Naive thymus-derived CD4-positive, alpha-beta T cell (primary cell): ENCODE data around the gene MRTFA. TPM values are rescaled to one million over a fixed set of nuclear protein-coding genes. Genes with fewer than 3 reads are reported as not detected.

Experiments used
- ATAC-seq: fragments of 150-1000 bp; cut with Tn5 transposase; 2 replicates; pipeline ENCODE4 v1.10.0; 2021; ENCODE audit warnings: mild to moderate bottlenecking, moderate library complexity
- CTCF ChIA-PET: fragments of 350-600 bp; sonication (Branson Sonifier 250); formaldehyde crosslinking; loops from one replicate; lab custom pipeline; 2021; ENCODE audit warnings: antibody characterized with exemption; lab: Charles Lee
- POLR2A ChIA-PET: fragments of 350-600 bp; sonication (Branson Sonifier 250); formaldehyde crosslinking; loops from one replicate; lab custom pipeline; 2021; ENCODE audit warnings: antibody characterized with exemption, inconsistent platforms; lab: Charles Lee
- DNase-seq, 9 donors: peaks; one replicate each; pipeline versions ENCODE4 v3.0.0 to v3.0.0-alpha.2; 2020 to 2022; ENCODE audit warnings: mixed read lengths in 1 of 9
- H3K27ac ChIP-seq: one replicate; pipeline ENCODE4 v1.7.0; 2013; ENCODE audit warnings: mild to moderate bottlenecking, low read depth, low read length, moderate library complexity
- H3K27me3 ChIP-seq, 2 donors: one replicate each; pipeline ENCODE4 v1.7.0; 2013; ENCODE audit warnings: low read length in 2 of 2, mild to moderate bottlenecking in 2 of 2, moderate library complexity in 2 of 2; ENCODE audit not compliant: control insufficient read depth in 2 of 2, insufficient read depth in 2 of 2
- H3K36me3 ChIP-seq, 3 experiments: 1 replicate in 2 of 3; 2 replicates in 1 of 3; pipeline ENCODE4 v1.7.0; 2013; ENCODE audit warnings: low read length in 3 of 3, mild to moderate bottlenecking in 3 of 3, moderate library complexity in 1 of 3; ENCODE audit not compliant: insufficient read depth in 3 of 3, control insufficient read depth in 2 of 3
- H3K4me1 ChIP-seq, 2 donors: one replicate each; pipeline ENCODE4 v1.7.0; 2013; ENCODE audit warnings: low read length in 2 of 2, mild to moderate bottlenecking in 2 of 2, moderate library complexity in 1 of 2; ENCODE audit not compliant: control insufficient read depth in 2 of 2, insufficient read depth in 2 of 2
- H3K4me3 ChIP-seq: 2 replicates; pipeline ENCODE4 v1.7.0; 2013; ENCODE audit warnings: mild to moderate bottlenecking, low read length
- H3K9me3 ChIP-seq, 3 experiments: 1 replicate in 2 of 3; 2 replicates in 1 of 3; pipeline ENCODE4 v1.7.0; 2013; ENCODE audit warnings: low read length in 3 of 3; ENCODE audit not compliant: control insufficient read depth in 2 of 3
- H3K27ac Mint-ChIP-seq, 9 donors: one replicate each; pipeline ENCODE4 v1.8.0; 2020 to 2022; ENCODE audit warnings: mixed read lengths in 9 of 9, mild to moderate bottlenecking in 8 of 9, moderate library complexity in 5 of 9, inconsistent platforms in 2 of 9
- H3K27me3 Mint-ChIP-seq, 5 donors: one replicate each; pipeline ENCODE4 v1.8.0; 2021 to 2022; ENCODE audit warnings: mixed read lengths in 5 of 5, mild to moderate bottlenecking in 1 of 5
- H3K36me3 Mint-ChIP-seq, 5 donors: one replicate each; pipeline ENCODE4 v1.8.0; 2020 to 2022; ENCODE audit warnings: mixed read lengths in 5 of 5, mild to moderate bottlenecking in 3 of 5, inconsistent platforms in 1 of 5
- H3K4me1 Mint-ChIP-seq, 7 donors: one replicate each; pipeline ENCODE4 v1.8.0; 2020 to 2022; ENCODE audit warnings: mixed read lengths in 7 of 7, mild to moderate bottlenecking in 3 of 7, inconsistent platforms in 1 of 7
- H3K4me3 Mint-ChIP-seq, 10 donors: one replicate each; pipeline ENCODE4 v1.8.0; 2020 to 2022; ENCODE audit warnings: mild to moderate bottlenecking in 10 of 10, mixed read lengths in 10 of 10, moderate library complexity in 6 of 10, inconsistent platforms in 2 of 10
- H3K9me3 Mint-ChIP-seq, 11 donors: one replicate each; pipeline ENCODE4 v1.8.0; 2020 to 2022; ENCODE audit warnings: mixed read lengths in 11 of 11, mild to moderate bottlenecking in 4 of 11, inconsistent platforms in 1 of 11, moderate library complexity in 1 of 11
- intact Hi-C, 2 donors: fragments of 100-400 bp; cut with micrococcal nuclease; formaldehyde crosslinking; loops; one replicate each; pipeline ENCODE4 v1.15.1; 2023
- polyA plus RNA-seq, 2 donors: library from polyadenylated mRNA; unstranded; fragments of 300-500 nt; fragmentation: Illumina TruSeq; gene quantifications; one replicate each; pipeline ENCODE4 v1.2.3, GENCODE V29; 2021
- total RNA-seq, 6 experiments: library from RNA in 5 of 6; stranded (reverse) in 5 of 6; gene quantifications; 1 replicate in 5 of 6; 2 replicates in 1 of 6; pipeline ENCODE4 v1.2.3 and lab custom pipeline; 2021 to 2026

MRTFA gene
- total and polyA plus RNA-seq, 7 experiments from 2014 or later = 17.6 to 114 (median 81.5) TPM

GRCh38 chr22:40421082-40421350, 215.5 kb downstream of the MRTFA start:
- ChIA-PET POLR2A (no interaction called here), CTCF (interaction anchor here (0.7 kb wide), 1 partner anchor 16 kb away, joined by 3 read pairs; no protein-coding TSS in a partner anchor)
- Histone ChIP-seq H3K4me3 (no peak overlapping the region), H3K27ac (no peak overlapping the region), H3K27me3 (no peaks in the 10 kb centered on the region), H3K36me3 (peaks cover 6 to 99% (median 43%) of the 10 kb centered on the region in 3 experiments), H3K4me1 (peaks cover 0 to 5% of the 10 kb centered on the region in 2 donors), H3K9me3 (no peaks in the 10 kb centered on the region)
- no peak overlapping the region for H3K4me3 Mint-ChIP-seq
- peaks cover 17 to 37% (median 28%) of the 10 kb centered on the region in 7 donors for H3K4me1 Mint-ChIP-seq
- intact Hi-C loops = no loop called here
- peaks cover 0 to 2% (median 0%) of the 10 kb centered on the region in 11 donors for H3K9me3 Mint-ChIP-seq
- peaks cover 16 to 57% (median 28%) of the 10 kb centered on the region in 5 donors for H3K36me3 Mint-ChIP-seq
- H3K27me3 Mint-ChIP-seq = no peaks in the 10 kb centered on the region
- no peak for DNase-seq
- no peak for ATAC-seq
- peak overlapping the region in 4 of 9 donors; percentile 19 to 76 (median 65) for H3K27ac Mint-ChIP-seq

- H3K4me1 Mint-ChIP-seq = peaks cover 22 to 42% (median 33%) of the 10 kb centered on the region in 7 donors
- ATAC-seq (no peak), DNase-seq (no peak)
- ChIA-PET POLR2A (interaction anchor here (0.6 to 1.2 kb wide), 2 partner anchors 16 to 158 kb away, joined by 3 read pairs; no protein-coding TSS in a partner anchor), CTCF (no interaction called here)
- intact Hi-C loops = no loop called here
- Histone ChIP-seq H3K27me3 (no peaks in the 10 kb centered on the region), H3K36me3 (peaks cover 6 to 96% (median 43%) of the 10 kb centered on the region in 3 experiments), H3K4me3 (no peak overlapping the region), H3K27ac (no peak overlapping the region), H3K4me1 (peaks cover 0 to 10% of the 10 kb centered on the region in 2 donors), H3K9me3 (no peaks in the 10 kb centered on the region)
- H3K27me3 Mint-ChIP-seq = no peaks in the 10 kb centered on the region
- H3K27ac Mint-ChIP-seq = peak overlapping the region in 2 of 9 donors; percentile 19 to 58
- no peak overlapping the region for H3K4me3 Mint-ChIP-seq
- peaks cover 0 to 3% (median 0%) of the 10 kb centered on the region in 11 donors for H3K9me3 Mint-ChIP-seq
- peaks cover 16 to 56% (median 28%) of the 10 kb centered on the region in 5 donors for H3K36me3 Mint-ChIP-seq
Observed at GRCh38 chr22:40420341-40421081, 216.0 kb downstream of the MRTFA start.

GRCh38 chr22:40419718-40420117, 216.8 kb downstream of the MRTFA start:
- DNase-seq = no peak
- ChIA-PET POLR2A (interaction anchor here (0.6 to 1.2 kb wide), 2 partner anchors 17 to 157 kb away, joined by 3 read pairs; no protein-coding TSS in a partner anchor), CTCF (interaction anchor here (0.7 kb wide), 1 partner anchor 17 kb away, joined by 4 read pairs; no protein-coding TSS in a partner anchor)
- no peaks in the 10 kb centered on the region for H3K27me3 Mint-ChIP-seq
- intact Hi-C loops = no loop called here
- no peaks in the 10 kb centered on the region for H3K9me3 ChIP-seq
- peaks cover 16 to 56% (median 27%) of the 10 kb centered on the region in 5 donors for H3K36me3 Mint-ChIP-seq
- peak overlapping the region in 4 of 9 donors; percentile 14 to 84 (median 40) for H3K27ac Mint-ChIP-seq
- peaks cover 6 to 93% (median 43%) of the 10 kb centered on the region in 3 experiments for H3K36me3 ChIP-seq
- peak overlapping the region in 1 of 10 donors; percentile 26 for H3K4me3 Mint-ChIP-seq
- H3K27me3 ChIP-seq = no peaks in the 10 kb centered on the region
- peaks cover 0 to 16% of the 10 kb centered on the region in 2 donors for H3K4me1 ChIP-seq
- peaks cover 25 to 50% (median 41%) of the 10 kb centered on the region in 7 donors for H3K4me1 Mint-ChIP-seq
- H3K4me3 ChIP-seq = no peak overlapping the region
- peak overlapping the region; percentile 20 for H3K27ac ChIP-seq
- no peak for ATAC-seq
- H3K9me3 Mint-ChIP-seq = peaks cover 0 to 5% (median 0%) of the 10 kb centered on the region in 11 donors

GRCh38 chr22:40418366-40419201, 217.9 kb downstream of the MRTFA start:
- Histone ChIP-seq H3K36me3 (peaks cover 6 to 92% (median 37%) of the 10 kb centered on the region in 3 experiments), H3K27me3 (no peaks in the 10 kb centered on the region), H3K4me1 (peaks cover 0 to 16% of the 10 kb centered on the region in 2 donors), H3K4me3 (no peak overlapping the region), H3K27ac (peak overlapping the region; percentile 49), H3K9me3 (no peaks in the 10 kb centered on the region)
- H3K4me1 Mint-ChIP-seq = peaks cover 25 to 56% (median 45%) of the 10 kb centered on the region in 7 donors
- ChIA-PET POLR2A (interaction anchor here (0.6 kb wide), 1 partner anchor 1032 kb away, joined by 3 read pairs; no protein-coding TSS in a partner anchor), CTCF (no interaction called here)
- peaks cover 16 to 60% (median 24%) of the 10 kb centered on the region in 5 donors for H3K36me3 Mint-ChIP-seq
- H3K9me3 Mint-ChIP-seq = peaks cover 0 to 5% (median 0%) of the 10 kb centered on the region in 11 donors
- H3K4me3 Mint-ChIP-seq = no peak overlapping the region
- ATAC-seq = no peak
- no peak for DNase-seq
- H3K27ac Mint-ChIP-seq = peak overlapping the region in 3 of 9 donors; percentile 12 to 62 (median 14)
- intact Hi-C loops = no loop called here
- no peaks in the 10 kb centered on the region for H3K27me3 Mint-ChIP-seq

GRCh38 chr22:40417881-40418280, 218.6 kb downstream of the MRTFA start:
- Mint-ChIP-seq H3K27me3 (no peaks in the 10 kb centered on the region), H3K9me3 (peaks cover 0 to 5% (median 0%) of the 10 kb centered on the region in 11 donors), H3K4me1 (peaks cover 25 to 50% (median 40%) of the 10 kb centered on the region in 7 donors), H3K27ac (peak overlapping the region in 6 of 9 donors; percentile 13 to 75 (median 59)), H3K36me3 (peaks cover 16 to 55% (median 18%) of the 10 kb centered on the region in 5 donors), H3K4me3 (no peak overlapping the region)
- intact Hi-C loops = no loop called here
- peaks cover 0 to 16% of the 10 kb centered on the region in 2 donors for H3K4me1 ChIP-seq
- no peak for DNase-seq
- no peaks in the 10 kb centered on the region for H3K27me3 ChIP-seq
- ATAC-seq = no peak
- no peak overlapping the region for H3K4me3 ChIP-seq
- peak overlapping the region; percentile 49 for H3K27ac ChIP-seq
- ChIA-PET CTCF (no interaction called here), POLR2A (interaction anchor here (0.6 kb wide), 1 partner anchor 1033 kb away, joined by 3 read pairs; no protein-coding TSS in a partner anchor)
- peaks cover 0 to 85% (median 30%) of the 10 kb centered on the region in 3 experiments for H3K36me3 ChIP-seq
- no peaks in the 10 kb centered on the region for H3K9me3 ChIP-seq

GRCh38 chr22:40417041-40417440, 219.5 kb downstream of the MRTFA start:
- Mint-ChIP-seq H3K9me3 (peaks cover 0 to 5% (median 0%) of the 10 kb centered on the region in 11 donors), H3K36me3 (peaks cover 10 to 54% (median 16%) of the 10 kb centered on the region in 5 donors), H3K27ac (peak overlapping the region in 6 of 9 donors; percentile 82 to 96 (median 92)), H3K4me3 (no peak overlapping the region), H3K27me3 (no peaks in the 10 kb centered on the region), H3K4me1 (peaks cover 22 to 48% (median 40%) of the 10 kb centered on the region in 7 donors)
- intact Hi-C loops = no loop called here
- DNase-seq (no peak), ATAC-seq (no peak)
- no peak overlapping the region for H3K4me3 ChIP-seq
- CTCF ChIA-PET = no interaction called here
- no peak overlapping the region for H3K27ac ChIP-seq
- H3K4me1 ChIP-seq = peaks cover 0 to 16% of the 10 kb centered on the region in 2 donors
- no peaks in the 10 kb centered on the region for H3K27me3 ChIP-seq
- H3K9me3 ChIP-seq = no peaks in the 10 kb centered on the region
- POLR2A ChIA-PET = interaction anchor here (0.5 to 1.4 kb wide), 2 partner anchors 10 to 14 kb away, joined by 3 to 6 read pairs; no protein-coding TSS in a partner anchor
- H3K36me3 ChIP-seq = peaks cover 0 to 84% (median 25%) of the 10 kb centered on the region in 3 experiments
